ENCODE results near the gene PLCG2.
"Not testable (repeated sequence)": the region's sequence is repeated elsewhere in the genome, so short reads cannot be mapped to it uniquely, and the experiment has no call there.

Gene PLCG2

GRCh38 chr16:81754858-81755257 is 24.2 kb upstream of the PLCG2 start:
- DNase-seq (ENCODE audit: low read depth): no peak

- peak; percentile 27 for DNase-seq (ENCODE audit: low read depth)
Measured at GRCh38 chr16:81755915-81756614, 23.0 kb upstream of the PLCG2 start.

- DNase-seq (ENCODE audit: low read depth): no peak
Measured at GRCh38 chr16:81756615-81757356, 22.3 kb upstream of the PLCG2 start.

- DNase-seq (ENCODE audit: low read depth): peak; percentile 77
Measured at GRCh38 chr16:81758376-81758775, 20.7 kb upstream of the PLCG2 start.

GRCh38 chr16:81762322-81762721 is 16.8 kb upstream of the PLCG2 start:
- DNase-seq (ENCODE audit: low read depth): not testable (repeated sequence)

GRCh38 chr16:81765111-81765919 is 13.8 kb upstream of the PLCG2 start:
- DNase-seq (ENCODE audit: low read depth): no peak

GRCh38 chr16:81765969-81766368 is 13.1 kb upstream of the PLCG2 start:
- no peak for DNase-seq (ENCODE audit: low read depth)

- no peak for DNase-seq (ENCODE audit: low read depth)
Measured at GRCh38 chr16:81767987-81768592, 11.0 kb upstream of the PLCG2 start.

- DNase-seq (ENCODE audit: low read depth): no peak
Measured at GRCh38 chr16:81770008-81770407, 9.1 kb upstream of the PLCG2 start.

GRCh38 chr16:81774348-81774747 is 4.7 kb upstream of the PLCG2 start:
- no peak for DNase-seq (ENCODE audit: low read depth)

- no peak for DNase-seq (ENCODE audit: low read depth)
Measured at GRCh38 chr16:81775570-81775969, 3.5 kb upstream of the PLCG2 start.

- DNase-seq (ENCODE audit: low read depth): no peak
Measured at GRCh38 chr16:81778231-81778630, 860 bp upstream of the PLCG2 start.

- DNase-seq (ENCODE audit: low read depth): peak; percentile 20
Measured at GRCh38 chr16:81779536-81780320, 637 bp downstream of the PLCG2 start.

- DNase-seq (ENCODE audit: low read depth): no peak
Measured at GRCh38 chr16:81780350-81780749, 1.3 kb downstream of the PLCG2 start.

- DNase-seq (ENCODE audit: low read depth): no peak
Measured at GRCh38 chr16:81782236-81782635, 3.1 kb downstream of the PLCG2 start.

- DNase-seq (ENCODE audit: low read depth): no peak
Measured at GRCh38 chr16:81784072-81784795, 5.1 kb downstream of the PLCG2 start.

- no peak for DNase-seq (ENCODE audit: low read depth)
Measured at GRCh38 chr16:81785138-81785924, 6.2 kb downstream of the PLCG2 start.

- peak; percentile 35 for DNase-seq (ENCODE audit: low read depth)
Measured at GRCh38 chr16:81786321-81786720, 7.2 kb downstream of the PLCG2 start.

- DNase-seq (ENCODE audit: low read depth): no peak
Measured at GRCh38 chr16:81786868-81787267, 7.8 kb downstream of the PLCG2 start.

- no peak for DNase-seq (ENCODE audit: low read depth)
Measured at GRCh38 chr16:81787659-81788058, 8.6 kb downstream of the PLCG2 start.
